NK-92 treated with Interleukin-12 subunit alpha and Interleukin-12 subunit beta, amount 100 ng/mL, for 24 hours (cell line): ENCODE data around the gene IRF1.

Experiments used
- DNase-seq: peaks from one replicate; lab custom pipeline; 2025; lab: John Stamatoyannopoulos, UW

The IRF1 gene

DNA sequence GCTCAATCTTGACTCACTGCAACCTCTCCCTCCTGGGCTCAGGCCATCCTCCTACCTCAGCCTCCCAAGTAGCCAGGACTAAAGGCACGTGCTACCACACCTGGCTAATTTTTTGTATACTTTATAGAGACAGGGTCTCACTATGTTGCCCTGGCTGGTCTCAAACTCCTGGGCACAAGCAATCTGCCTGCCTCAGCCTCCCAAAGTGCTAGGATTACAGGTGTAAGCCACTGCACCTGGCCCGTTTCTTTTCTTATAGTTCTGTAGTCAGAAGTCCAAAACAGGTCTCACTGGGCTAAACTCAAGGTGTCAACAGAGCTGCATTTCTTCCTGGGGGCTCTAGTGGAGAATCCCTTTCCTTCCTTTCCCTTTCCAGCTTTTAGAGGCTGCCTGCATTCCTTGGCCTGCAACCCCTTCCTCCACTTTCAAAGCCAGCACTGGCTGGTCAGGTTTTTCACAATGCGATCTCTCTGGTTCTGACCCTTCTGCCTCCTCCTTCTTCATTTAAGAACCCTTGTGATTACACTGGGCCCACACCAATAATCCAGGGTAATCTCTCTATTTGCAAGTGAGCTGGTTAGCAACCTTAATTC, 16.3 kb downstream of the IRF1 start:
- no peak for DNase-seq

DNA sequence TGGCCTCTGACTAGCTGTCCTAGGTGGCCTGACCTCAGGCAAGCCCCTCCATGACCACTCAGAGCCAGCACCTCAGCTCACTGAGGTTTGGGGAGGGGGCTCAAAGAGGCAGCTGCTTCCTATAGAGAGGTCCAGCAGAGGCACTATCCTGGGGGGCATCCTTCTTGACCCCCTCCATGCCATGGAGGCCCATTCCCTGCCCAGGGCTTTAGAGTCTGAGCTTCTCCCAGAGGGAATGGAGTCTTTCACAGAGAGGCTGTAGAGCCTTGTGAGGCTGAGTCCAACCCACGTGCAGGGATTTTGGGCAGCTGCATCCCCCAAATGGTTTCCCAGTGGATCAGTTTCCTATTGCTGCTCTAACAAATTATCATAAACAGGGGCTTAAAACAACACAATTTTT, 16.9 kb downstream of the IRF1 start:
- DNase-seq, result no peak

DNA sequence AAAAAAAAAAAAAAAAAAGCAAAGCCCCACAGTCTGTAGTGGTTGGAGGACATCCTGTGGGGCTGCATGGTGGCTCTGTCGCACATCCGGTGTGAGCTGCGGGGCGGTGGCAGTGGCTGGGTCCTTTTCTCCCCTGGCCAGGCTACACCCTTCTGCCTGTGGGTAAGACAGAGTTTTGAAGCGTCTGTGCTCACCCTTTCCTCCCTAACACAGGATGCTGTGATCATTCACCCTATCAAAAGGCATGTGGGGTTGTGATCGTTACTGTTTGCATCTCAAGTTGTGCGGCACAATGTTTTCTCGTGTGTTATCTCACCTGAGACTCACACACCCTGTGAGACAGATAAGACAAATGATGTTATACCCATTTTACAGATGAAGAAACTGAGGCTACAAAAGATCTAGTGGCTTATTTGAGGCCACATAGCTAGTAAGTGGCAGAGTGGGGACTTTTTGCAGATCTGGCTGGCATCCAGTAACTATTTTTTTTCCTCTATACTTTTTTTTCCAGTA, 17.5 kb downstream of the IRF1 start:
- DNase-seq, result peak; percentile 88

GRCh38 chr5:132472431-132472830, 18.1 kb downstream of the IRF1 start:
- DNase-seq, result no peak

DNA sequence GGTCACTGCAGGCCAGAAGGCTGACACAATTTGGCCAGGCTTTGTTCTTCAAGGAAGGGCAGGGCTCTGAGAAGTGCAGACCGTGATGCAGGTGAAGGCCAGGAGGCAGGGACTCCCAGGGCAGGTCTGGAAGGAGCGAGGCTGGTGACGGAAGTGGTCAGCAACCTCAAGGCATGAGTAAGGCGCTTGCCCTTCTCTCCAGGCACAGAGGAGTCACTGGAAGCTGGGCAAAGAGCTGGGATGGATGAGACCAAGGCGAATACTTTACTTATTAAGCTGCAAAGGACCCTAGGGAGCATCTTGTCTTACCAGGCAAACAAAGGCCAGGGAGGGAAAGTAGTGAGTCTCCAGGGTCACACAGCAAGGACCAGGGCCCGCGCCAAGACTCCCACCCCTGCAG, 18.6 kb downstream of the IRF1 start:
- no peak for DNase-seq

GRCh38 chr5:132471151-132471907, 19.2 kb downstream of the IRF1 start:
- no peak for DNase-seq

- DNase-seq, result no peak
These were observed 20.0 kb downstream of the IRF1 start for GRCh38 chr5:132470596-132470995.

GRCh38 chr5:132470010-132470392, 20.6 kb downstream of the IRF1 start:
- DNase-seq, result no peak

DNA sequence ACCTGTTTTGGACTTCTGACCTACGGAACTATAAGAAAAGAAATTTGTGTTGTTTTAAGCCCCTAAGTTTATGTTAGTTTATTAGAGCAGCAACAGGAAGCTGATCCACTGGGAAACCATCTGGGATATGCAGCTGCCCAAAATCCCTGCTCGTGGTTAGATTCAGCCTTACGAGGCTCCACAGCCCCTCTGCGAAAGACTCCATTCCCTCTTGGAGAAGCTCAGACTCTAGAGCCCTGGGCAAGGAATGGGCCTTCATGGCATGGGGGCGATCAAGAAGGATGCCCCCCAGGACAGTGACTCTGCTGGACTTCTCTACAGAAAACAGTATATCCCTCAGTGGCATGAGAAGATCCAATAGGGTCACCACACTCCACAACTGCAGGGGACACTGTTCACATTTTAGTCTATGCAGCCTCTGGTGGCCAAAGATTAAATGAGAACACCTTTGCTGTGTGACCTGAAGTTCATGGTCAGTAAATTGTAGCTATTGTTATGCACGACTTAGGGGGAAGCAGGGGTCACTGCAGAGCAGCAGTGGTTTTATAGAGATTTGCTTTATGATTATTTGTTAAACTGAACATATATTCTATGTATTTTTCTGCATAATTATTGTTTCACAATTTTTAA, 21.1 kb downstream of the IRF1 start:
- no peak for DNase-seq

GRCh38 chr5:132468656-132469379, 21.8 kb downstream of the IRF1 start:
- no peak for DNase-seq

- no peak for DNase-seq
These were observed 23.1 kb downstream of the IRF1 start for GRCh38 chr5:132467287-132467984.

DNA sequence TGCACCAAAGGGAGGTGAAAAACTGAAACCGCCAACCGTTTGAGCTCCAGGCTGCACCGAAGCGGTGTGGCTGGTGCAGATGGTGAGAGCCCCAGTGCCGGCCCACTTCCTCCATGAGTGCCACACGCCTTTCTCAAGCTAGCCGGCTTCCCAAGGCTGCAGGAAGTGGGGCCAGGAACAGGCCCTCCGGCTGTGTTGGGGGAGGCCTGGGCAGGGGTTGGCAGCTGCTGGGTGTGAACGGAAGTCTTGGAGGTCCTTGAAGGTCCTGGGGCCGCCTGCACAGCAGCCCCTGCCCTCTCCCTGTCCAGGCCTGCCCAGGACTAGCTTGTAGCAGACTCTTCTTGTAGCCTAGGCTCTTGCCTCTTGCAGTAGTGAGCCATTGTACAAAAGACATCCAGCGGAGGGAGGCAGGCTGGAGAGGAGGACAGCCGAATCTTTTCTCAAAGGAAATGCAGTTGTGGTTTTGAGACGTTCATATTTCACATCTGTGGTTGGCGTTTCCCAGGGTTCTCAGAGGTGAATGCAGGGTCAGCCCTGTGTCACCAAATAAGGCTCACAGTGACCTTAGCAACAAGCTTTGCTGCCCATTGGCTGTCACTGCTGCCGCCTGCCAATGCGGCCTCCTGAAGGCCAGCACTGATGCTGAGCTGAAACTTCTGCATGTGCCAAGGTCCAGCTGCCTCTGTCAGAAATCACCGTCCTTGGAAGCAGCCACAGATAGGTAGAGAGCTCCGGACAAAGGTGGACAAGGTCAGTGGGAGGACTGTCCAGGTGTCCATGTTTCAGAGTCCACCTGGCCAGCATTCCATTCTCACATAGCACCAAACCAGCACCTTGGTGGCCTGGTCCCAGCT, 23.9 kb downstream of the IRF1 start:
- peak; percentile 92 for DNase-seq

- DNase-seq, result no peak
These were observed 25.4 kb downstream of the IRF1 start for GRCh38 chr5:132465059-132465707.

- peak; percentile 43 for DNase-seq
These were observed 26.2 kb downstream of the IRF1 start for GRCh38 chr5:132464156-132464939.

GRCh38 chr5:132463811-132464155, 26.8 kb downstream of the IRF1 start:
- no peak for DNase-seq

- DNase-seq, result no peak
These were observed 27.5 kb downstream of the IRF1 start for GRCh38 chr5:132462856-132463745.

- DNase-seq, result no peak
These were observed 28.2 kb downstream of the IRF1 start for GRCh38 chr5:132462333-132462732.

- DNase-seq, result no peak
These were observed 29.0 kb downstream of the IRF1 start for GRCh38 chr5:132461569-132462070.
